Mesenchymal stem cell (in vitro differentiated cells and primary cell): ENCODE data around the gene PAH.

ENCODE experiments used
- DNase-seq: peaks from one replicate; pipeline ENCODE4 v3.0.0-alpha.2; 2013
- H2AFZ ChIP-seq: one replicate; pipeline ENCODE4 v1.6.1; 2013; ENCODE audit warnings: low read depth, mild to moderate bottlenecking, control low read depth, inconsistent platforms, low read length, moderate library complexity
- H2AK5ac ChIP-seq: 2 replicates; pipeline ENCODE4 v1.6.1; 2013; ENCODE audit warnings: low read length, moderate library complexity, mild to moderate bottlenecking, inconsistent platforms; ENCODE audit not compliant: severe bottlenecking
- H2BK120ac ChIP-seq: one replicate; pipeline ENCODE4 v1.6.1; 2013; ENCODE audit warnings: low read depth, mild to moderate bottlenecking, inconsistent platforms, low read length, moderate library complexity
- H2BK12ac ChIP-seq, 2 experiments: one replicate each; pipeline ENCODE4 v1.6.1; 2013; ENCODE audit warnings: inconsistent platforms in 2 of 2, low read length in 2 of 2, mild to moderate bottlenecking in 2 of 2, moderate library complexity in 2 of 2, control low read depth in 1 of 2
- H2BK15ac ChIP-seq: one replicate; pipeline ENCODE4 v1.6.1; 2013; ENCODE audit warnings: mild to moderate bottlenecking, low read depth, inconsistent platforms; ENCODE audit not compliant: poor library complexity, severe bottlenecking
- H2BK5ac ChIP-seq: 2 replicates; pipeline ENCODE4 v1.6.1; 2013; ENCODE audit warnings: low read depth, mild to moderate bottlenecking, low read length, control low read depth, inconsistent platforms; ENCODE audit not compliant: poor library complexity, severe bottlenecking
- H3K14ac ChIP-seq, 2 experiments: one replicate each; pipeline ENCODE4 v1.6.1; 2013; ENCODE audit warnings: inconsistent platforms in 2 of 2, low read length in 2 of 2, control low read depth in 1 of 2, mild to moderate bottlenecking in 1 of 2, moderate library complexity in 1 of 2
- H3K18ac ChIP-seq, 2 experiments: one replicate each; pipeline ENCODE4 v1.6.1; 2013; ENCODE audit warnings: inconsistent platforms in 2 of 2, low read length in 2 of 2, control low read depth in 1 of 2, low read depth in 1 of 2, mild to moderate bottlenecking in 1 of 2
- H3K23ac ChIP-seq, 2 experiments: one replicate each; pipeline ENCODE4 v1.6.1; 2013; ENCODE audit warnings: inconsistent platforms in 2 of 2, low read length in 2 of 2, mild to moderate bottlenecking in 2 of 2, moderate library complexity in 2 of 2, control low read depth in 1 of 2
- H3K27ac ChIP-seq: 2 replicates; pipeline ENCODE4 v1.5.1; 2013; ENCODE audit warnings: mild to moderate bottlenecking, moderate library complexity, low read length, control low read depth, inconsistent platforms; ENCODE audit not compliant: poor library complexity, severe bottlenecking
- H3K27me3 ChIP-seq, 2 experiments: 2 replicates each; pipeline versions ENCODE4 v1.6.1 to v1.7.0; 2013; ENCODE audit warnings: low read length in 2 of 2, mild to moderate bottlenecking in 2 of 2, moderate library complexity in 2 of 2, control low read depth in 1 of 2, inconsistent platforms in 1 of 2; ENCODE audit not compliant: control insufficient read depth in 1 of 2, insufficient read depth in 1 of 2
- H3K36me3 ChIP-seq, 2 experiments: 2 replicates each; pipeline versions ENCODE4 v1.6.1 to v1.7.0; 2013; ENCODE audit warnings: low read length in 2 of 2, control low read depth in 1 of 2, inconsistent platforms in 1 of 2, low read depth in 1 of 2, mild to moderate bottlenecking in 1 of 2; ENCODE audit not compliant: insufficient read depth in 2 of 2, control insufficient read depth in 1 of 2
- H3K4ac ChIP-seq, 2 experiments: one replicate each; pipeline ENCODE4 v1.6.1; 2013; ENCODE audit warnings: inconsistent platforms in 2 of 2, low read length in 2 of 2, mild to moderate bottlenecking in 2 of 2, moderate library complexity in 2 of 2, control low read depth in 1 of 2, low read depth in 1 of 2
- H3K4me1 ChIP-seq: 2 replicates; pipeline ENCODE4 v1.6.1; 2013; ENCODE audit warnings: low read depth, low read length, control low read depth; ENCODE audit not compliant: control insufficient read depth, insufficient read depth
- H3K4me2 ChIP-seq: 2 replicates; pipeline ENCODE4 v1.6.1; 2013; ENCODE audit warnings: low read length, mild to moderate bottlenecking, inconsistent platforms; ENCODE audit not compliant: poor library complexity, severe bottlenecking
- H3K4me3 ChIP-seq, 2 experiments: 2 replicates each; pipeline versions ENCODE4 v1.5.1 to v1.7.0; 2013; ENCODE audit warnings: low read length in 2 of 2, mild to moderate bottlenecking in 2 of 2, control low read depth in 1 of 2, low read depth in 1 of 2; ENCODE audit not compliant: insufficient read depth in 1 of 2
- H3K79me1 ChIP-seq: replicated peaks from 2 replicates; pipeline ENCODE4 v1.6.1; 2013; ENCODE audit warnings: mild to moderate bottlenecking, control low read depth, low read length, inconsistent platforms; ENCODE audit not compliant: poor library complexity, severe bottlenecking
- H3K9ac ChIP-seq: 2 replicates; pipeline ENCODE4 v1.7.0; 2013; ENCODE audit warnings: mild to moderate bottlenecking, low read length, moderate library complexity
- H3K9me3 ChIP-seq: 2 replicates; pipeline ENCODE4 v1.7.0; 2013; ENCODE audit warnings: mild to moderate bottlenecking, low read length; ENCODE audit not compliant: control insufficient read depth
- H4K8ac ChIP-seq: one replicate; pipeline ENCODE4 v1.6.1; 2013; ENCODE audit warnings: inconsistent platforms, mild to moderate bottlenecking, low read length, moderate library complexity
- H4K91ac ChIP-seq: one replicate; pipeline ENCODE4 v1.6.1; 2013; ENCODE audit warnings: mild to moderate bottlenecking, low read length, inconsistent platforms
- WGBS: methylation state at CpG from one replicate; pipeline ENCODE4 v1.1.7; 2013; ENCODE audit warnings: mixed read lengths; 5-methylcytosine and 5-hydroxymethylcytosine counted together

PAH gene

DNA sequence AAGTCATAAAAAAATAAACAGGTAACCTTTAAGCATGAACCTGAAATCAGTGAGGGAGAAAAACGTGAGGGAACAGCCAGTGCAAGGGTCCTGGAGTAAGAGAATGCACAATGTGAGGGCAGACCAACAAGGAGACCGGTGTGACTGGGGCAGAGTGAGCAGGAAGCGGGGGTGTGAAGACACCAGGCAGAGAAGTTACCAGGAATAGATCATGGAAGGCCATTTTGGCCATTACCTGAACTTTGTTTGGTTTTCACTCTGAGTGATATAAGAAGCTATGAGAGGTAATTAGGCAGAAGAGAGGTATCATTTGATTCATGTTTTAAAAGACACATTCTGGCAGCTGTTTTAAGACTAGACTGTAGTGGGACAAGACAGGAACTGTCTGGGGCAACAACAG is 15.0 kb downstream of the PAH start:
- no peak overlapping the region for H2AK5ac ChIP-seq
- H3K18ac ChIP-seq = no peak overlapping the region
- no peak overlapping the region for H3K4me3 ChIP-seq
- no peaks in the 10 kb centered on the region for H3K9me3 ChIP-seq
- H3K27me3 ChIP-seq = no peaks in the 10 kb centered on the region
- no peaks in the 10 kb centered on the region for H3K79me1 ChIP-seq
- WGBS = 38% methylated on average over 3 of the region's 3 CpGs
- no peak overlapping the region for H2BK120ac ChIP-seq
- no peak overlapping the region for H3K9ac ChIP-seq
- H3K14ac ChIP-seq = no peak overlapping the region
- H2AFZ ChIP-seq = no peak overlapping the region
- no peaks in the 10 kb centered on the region for H3K4me1 ChIP-seq
- no peak overlapping the region for H3K4me2 ChIP-seq
- H4K8ac ChIP-seq = no peak overlapping the region
- H3K27ac ChIP-seq = no peak overlapping the region
- no peak overlapping the region for H4K91ac ChIP-seq
- no peaks in the 10 kb centered on the region for H3K36me3 ChIP-seq
- no peak overlapping the region for H3K23ac ChIP-seq
- no peak overlapping the region for H3K4ac ChIP-seq
- H2BK5ac ChIP-seq = no peak overlapping the region
- DNase-seq = no peak
- no peak overlapping the region for H2BK12ac ChIP-seq
- no peak overlapping the region for H2BK15ac ChIP-seq

DNA sequence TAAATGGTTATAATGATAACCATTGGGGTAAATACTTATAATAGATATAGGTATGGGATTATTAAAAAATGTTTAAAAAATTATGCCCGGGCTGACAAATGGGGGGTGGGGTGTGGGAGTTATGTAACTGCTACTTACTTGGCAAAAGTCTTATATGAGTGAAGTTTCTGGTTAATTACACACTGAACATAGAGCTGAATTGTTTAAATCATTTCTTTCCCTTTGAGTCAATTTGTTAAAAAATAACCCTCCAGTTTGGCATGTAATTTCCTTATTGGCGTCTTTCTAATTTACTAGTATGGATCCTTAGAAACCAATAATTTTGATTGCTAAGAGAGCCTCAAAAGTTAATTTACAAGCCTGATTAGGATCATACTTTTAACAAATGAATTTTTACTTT is 16.7 kb downstream of the PAH start:
- H2AK5ac ChIP-seq = no peak overlapping the region

DNA sequence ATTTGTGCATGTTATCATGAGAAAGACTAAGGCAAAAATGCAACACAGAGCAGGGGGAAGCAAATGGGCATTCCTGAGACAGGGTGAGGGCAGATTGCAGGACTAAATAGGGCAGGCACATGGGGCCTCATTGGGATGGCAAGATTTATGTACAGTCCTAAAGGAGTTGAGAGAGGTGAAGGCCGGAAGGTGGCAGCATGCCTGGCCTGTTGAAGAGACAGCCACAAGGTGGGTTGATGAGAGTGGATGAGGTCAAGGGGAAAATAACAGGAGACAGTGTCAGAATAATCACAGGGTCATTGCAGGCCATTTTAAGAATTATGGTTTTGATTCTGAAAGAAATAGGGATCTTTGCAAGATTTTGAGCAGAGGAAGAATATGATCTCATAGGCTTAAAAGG is 21.0 kb downstream of the PAH start:
- no peaks in the 10 kb centered on the region for H3K4me1 ChIP-seq
- H3K18ac ChIP-seq = no peak overlapping the region
- 85% methylated on average over 1 of the region's 1 CpG for WGBS
- H3K4me2 ChIP-seq = no peak overlapping the region
- no peak overlapping the region for H2BK5ac ChIP-seq
- H3K23ac ChIP-seq = no peak overlapping the region
- H3K27ac ChIP-seq = no peak overlapping the region
- H3K9ac ChIP-seq = no peak overlapping the region
- no peak overlapping the region for H2BK12ac ChIP-seq
- no peaks in the 10 kb centered on the region for H3K27me3 ChIP-seq
- H3K79me1 ChIP-seq = no peaks in the 10 kb centered on the region
- no peak overlapping the region for H3K4me3 ChIP-seq
- H3K4ac ChIP-seq = no peak overlapping the region
- H2BK120ac ChIP-seq = no peak overlapping the region
- no peaks in the 10 kb centered on the region for H3K36me3 ChIP-seq
- H3K14ac ChIP-seq = no peak overlapping the region
- H4K8ac ChIP-seq = no peak overlapping the region
- H2AFZ ChIP-seq = no peak overlapping the region
- no peak overlapping the region for H4K91ac ChIP-seq
- H2AK5ac ChIP-seq = no peak overlapping the region
- no peak overlapping the region for H2BK15ac ChIP-seq
- H3K9me3 ChIP-seq = no peaks in the 10 kb centered on the region
- DNase-seq = no peak

More for the DNA sequence above, 16.7 kb downstream of the PAH start:
- WGBS = 100% methylated on average over 1 of the region's 2 CpGs
- H3K27ac ChIP-seq = no peak overlapping the region
- no peak overlapping the region for H3K23ac ChIP-seq
- H3K18ac ChIP-seq = no peak overlapping the region
- H2BK12ac ChIP-seq = no peak overlapping the region
- H3K4me2 ChIP-seq = no peak overlapping the region
- H4K91ac ChIP-seq = no peak overlapping the region
- H2BK15ac ChIP-seq = no peak overlapping the region
- H3K36me3 ChIP-seq = no peaks in the 10 kb centered on the region
- no peaks in the 10 kb centered on the region for H3K79me1 ChIP-seq
- no peak overlapping the region for H3K14ac ChIP-seq
- H3K9ac ChIP-seq = no peak overlapping the region
- no peaks in the 10 kb centered on the region for H3K4me1 ChIP-seq
- H2BK120ac ChIP-seq = no peak overlapping the region
- H2AFZ ChIP-seq = no peak overlapping the region
- H3K27me3 ChIP-seq = no peaks in the 10 kb centered on the region
- H3K4me3 ChIP-seq = no peak overlapping the region
- H4K8ac ChIP-seq = no peak overlapping the region
- no peak overlapping the region for H2BK5ac ChIP-seq
- no peak overlapping the region for H3K4ac ChIP-seq
- no peaks in the 10 kb centered on the region for H3K9me3 ChIP-seq
- DNase-seq = no peak

DNA sequence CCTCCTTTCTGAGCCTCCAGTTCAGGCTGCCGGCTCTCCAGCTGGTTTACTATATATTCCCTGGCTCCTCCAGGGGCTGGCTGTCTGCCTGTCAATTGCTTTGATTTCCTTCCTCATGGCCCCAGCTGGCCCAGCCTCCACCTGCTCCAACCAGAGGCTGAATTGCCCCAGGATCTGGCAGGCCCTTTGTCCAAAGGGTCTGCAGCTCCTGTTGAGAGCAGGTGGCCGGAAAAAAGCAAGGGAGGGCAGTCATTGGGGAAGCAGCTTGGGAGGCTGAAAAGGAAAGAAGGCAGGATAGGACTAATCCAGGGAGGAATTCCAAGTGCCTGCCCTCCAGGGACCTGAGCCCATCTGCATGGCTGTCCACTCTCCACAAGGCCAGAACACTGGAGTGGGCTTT is 25.3 kb downstream of the PAH start:
- Histone ChIP-seq H3K4ac (no peak overlapping the region), H2BK12ac (no peak overlapping the region), H2AFZ (no peak overlapping the region), H2BK5ac (no peak overlapping the region), H3K27me3 (peaks cover 0 to 5% of the 10 kb centered on the region in 2 experiments), H2AK5ac (no peak overlapping the region), H3K4me3 (no peak overlapping the region), H3K79me1 (no peaks in the 10 kb centered on the region), H3K14ac (no peak overlapping the region), H4K91ac (no peak overlapping the region), H4K8ac (no peak overlapping the region), H2BK120ac (no peak overlapping the region), H3K9ac (no peak overlapping the region), H3K27ac (no peak overlapping the region), H3K23ac (no peak overlapping the region), H3K36me3 (no peaks in the 10 kb centered on the region), H2BK15ac (no peak overlapping the region), H3K4me1 (no peaks in the 10 kb centered on the region), H3K9me3 (no peaks in the 10 kb centered on the region), H3K4me2 (no peak overlapping the region), H3K18ac (no peak overlapping the region)
- DNase-seq = no peak
- 54% methylated on average over 2 of the region's 2 CpGs for WGBS
